Left ventricle myocardium inferior (tissue), 1 donor: Measurements from ENCODE around the gene MYO5B. TPM values are rescaled to one million over a fixed set of nuclear protein-coding genes. Genes with fewer than 3 reads are reported as not detected.

Source experiments
- DNase-seq: peaks from one replicate; pipeline ENCODE4 v3.0.0-alpha.2; 2020
- H3K27ac ChIP-seq: fragments of 200-600 bp; replicated peaks from 2 replicates; pipeline ENCODE4 v1.8.0; 2021
- H3K27me3 ChIP-seq: fragments of 200-600 bp; 2 replicates; pipeline ENCODE4 v1.8.0; 2021; ENCODE audit warnings: low read depth
- H3K36me3 ChIP-seq: fragments of 200-600 bp; 2 replicates; pipeline ENCODE4 v1.8.0; 2021
- H3K4me1 ChIP-seq: fragments of 200-600 bp; 2 replicates; pipeline ENCODE4 v1.8.0; 2021
- H3K4me3 ChIP-seq: fragments of 200-600 bp; 2 replicates; pipeline ENCODE4 v1.8.0; 2021; ENCODE audit warnings: mild to moderate bottlenecking, moderate library complexity
- H3K9me3 ChIP-seq: fragments of 200-600 bp; replicated peaks from 2 replicates; pipeline ENCODE4 v1.8.0; 2021
- intact Hi-C: fragments of 100-400 bp; cut with micrococcal nuclease; formaldehyde crosslinking; loops from one replicate; pipeline ENCODE4 v1.11.0; 2022
- total RNA-seq: library from RNA; stranded (reverse); fragmentation: NEBNext Ultra II Directional; extraction: Animal tissue kit (Norgen Biotek cat#: 25700); gene quantifications from one replicate; pipeline ENCODE4 v1.2.1, GENCODE V29; 2021
- TF ChIP-seq, protein P1 (sequence below): fragments of 200-600 bp; IDR thresholded peaks from 2 replicates; pipeline ENCODE4 v1.8.0; 2021; ENCODE audit warnings: antibody characterized with exemption, mild to moderate bottlenecking, borderline replicate concordance
- donor health status: DM: no; HTN: yes; CAD: no; lungs with severe emphysema.

Gene MYO5B
- total RNA-seq, 1 donor from 2014 or later: 0.44 TPM

DNA sequence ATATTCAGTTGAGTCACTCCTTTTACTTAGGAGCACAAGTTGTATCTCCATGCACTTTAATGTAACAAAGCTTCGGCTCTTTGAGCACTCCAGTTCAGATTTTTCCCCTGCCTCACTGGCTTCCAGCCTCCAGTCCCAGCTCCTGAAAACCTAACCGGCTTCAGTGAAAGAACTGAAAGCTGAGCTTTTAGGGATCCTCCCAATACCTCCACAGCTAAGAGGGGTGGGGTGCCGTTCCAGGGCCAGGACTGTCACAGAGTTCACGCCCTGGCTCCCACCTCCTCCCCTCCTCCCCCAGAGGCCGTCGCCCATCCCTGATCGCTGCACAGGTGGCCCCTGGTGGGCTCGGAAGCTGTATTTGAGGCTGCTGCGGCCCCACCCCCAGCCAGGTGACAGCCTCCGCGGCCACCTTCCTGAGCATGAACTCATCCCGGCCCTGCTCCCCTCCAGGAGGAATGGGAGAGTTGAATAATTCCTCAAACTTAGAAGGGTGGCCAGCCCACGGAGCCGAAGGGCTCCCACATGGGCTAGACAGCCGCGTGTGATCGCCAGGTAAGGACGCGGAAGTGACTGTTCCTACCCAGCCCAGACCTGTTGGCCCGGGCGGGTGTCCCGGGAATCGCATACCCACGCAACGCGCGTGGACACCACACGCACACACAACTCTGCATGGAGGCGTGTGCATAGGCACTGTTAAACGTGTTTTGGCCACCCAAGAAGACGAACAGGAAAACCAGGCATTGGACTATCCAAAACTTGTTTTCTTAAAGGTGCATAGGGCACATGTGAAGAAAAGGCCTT lies 1.8 kb downstream of the MYO5B start:
- intact Hi-C loops: no loop called here
- H3K9me3 ChIP-seq: no peaks in the 10 kb centered on the region
- TF ChIP-seq, protein P1, sequence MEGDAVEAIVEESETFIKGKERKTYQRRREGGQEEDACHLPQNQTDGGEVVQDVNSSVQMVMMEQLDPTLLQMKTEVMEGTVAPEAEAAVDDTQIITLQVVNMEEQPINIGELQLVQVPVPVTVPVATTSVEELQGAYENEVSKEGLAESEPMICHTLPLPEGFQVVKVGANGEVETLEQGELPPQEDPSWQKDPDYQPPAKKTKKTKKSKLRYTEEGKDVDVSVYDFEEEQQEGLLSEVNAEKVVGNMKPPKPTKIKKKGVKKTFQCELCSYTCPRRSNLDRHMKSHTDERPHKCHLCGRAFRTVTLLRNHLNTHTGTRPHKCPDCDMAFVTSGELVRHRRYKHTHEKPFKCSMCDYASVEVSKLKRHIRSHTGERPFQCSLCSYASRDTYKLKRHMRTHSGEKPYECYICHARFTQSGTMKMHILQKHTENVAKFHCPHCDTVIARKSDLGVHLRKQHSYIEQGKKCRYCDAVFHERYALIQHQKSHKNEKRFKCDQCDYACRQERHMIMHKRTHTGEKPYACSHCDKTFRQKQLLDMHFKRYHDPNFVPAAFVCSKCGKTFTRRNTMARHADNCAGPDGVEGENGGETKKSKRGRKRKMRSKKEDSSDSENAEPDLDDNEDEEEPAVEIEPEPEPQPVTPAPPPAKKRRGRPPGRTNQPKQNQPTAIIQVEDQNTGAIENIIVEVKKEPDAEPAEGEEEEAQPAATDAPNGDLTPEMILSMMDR: no peak
- no peak for DNase-seq
- H3K27me3 ChIP-seq: peaks cover 94% of the 10 kb centered on the region
- H3K4me3 ChIP-seq: peak overlapping the region; percentile 71
- H3K4me1 ChIP-seq: peaks cover 21% of the 10 kb centered on the region
- H3K36me3 ChIP-seq: no peaks in the 10 kb centered on the region
- H3K27ac ChIP-seq: no peak overlapping the region

DNA sequence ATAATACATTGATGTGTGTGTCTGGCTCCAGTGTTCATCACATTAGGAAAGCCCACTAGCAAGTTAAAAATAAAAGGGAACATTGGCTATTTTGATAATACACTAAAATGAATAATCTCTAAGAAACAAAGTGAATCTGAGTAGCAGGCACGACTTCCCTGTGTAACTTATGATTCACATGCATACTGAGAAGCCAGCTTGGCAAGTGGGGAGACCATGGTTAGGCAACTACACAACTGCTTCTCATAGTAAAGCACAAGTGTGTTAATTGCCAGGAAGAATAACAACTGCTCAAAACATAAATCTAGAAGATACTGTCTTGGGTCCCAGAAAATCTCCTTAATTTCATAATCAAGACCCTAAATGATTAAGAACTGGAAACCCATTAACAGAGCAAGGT lies 4.0 kb downstream of the MYO5B start:
- H3K27me3 ChIP-seq: peaks cover 94% of the 10 kb centered on the region

DNA sequence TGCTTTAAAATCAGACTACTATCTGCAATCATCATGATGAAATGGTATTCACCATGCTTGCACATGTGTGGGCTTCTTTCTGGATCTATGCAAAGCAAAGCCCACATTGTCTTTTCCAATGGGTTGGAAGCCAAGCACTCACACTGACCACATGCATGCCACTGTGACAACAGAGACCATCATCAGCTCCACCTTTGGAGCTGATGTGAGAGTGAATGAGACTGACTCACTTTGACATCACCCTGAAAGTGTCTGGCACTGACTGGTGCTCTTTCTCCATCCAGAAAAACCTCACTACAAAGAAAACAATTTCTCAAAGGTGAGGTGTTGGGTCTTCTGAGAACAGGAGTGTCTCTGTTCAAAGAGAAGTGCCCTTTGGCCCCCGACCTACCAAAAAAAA lies 4.7 kb downstream of the MYO5B start:
- intact Hi-C loops: no loop called here
- no peak for DNase-seq
- Histone ChIP-seq H3K4me1 (peaks cover 17% of the 10 kb centered on the region), H3K4me3 (no peak overlapping the region), H3K27me3 (peaks cover 92% of the 10 kb centered on the region), H3K9me3 (no peaks in the 10 kb centered on the region), H3K36me3 (no peaks in the 10 kb centered on the region), H3K27ac (no peak overlapping the region)
- TF ChIP-seq, protein P1: no peak

More for the DNA sequence above, 4.0 kb downstream of the MYO5B start:
- intact Hi-C loops: no loop called here
- H3K36me3 ChIP-seq: no peaks in the 10 kb centered on the region
- H3K4me3 ChIP-seq: no peak overlapping the region
- peaks cover 21% of the 10 kb centered on the region for H3K4me1 ChIP-seq
- no peaks in the 10 kb centered on the region for H3K9me3 ChIP-seq
- TF ChIP-seq, protein P1: no peak
- no peak overlapping the region for H3K27ac ChIP-seq
- DNase-seq: no peak

DNA sequence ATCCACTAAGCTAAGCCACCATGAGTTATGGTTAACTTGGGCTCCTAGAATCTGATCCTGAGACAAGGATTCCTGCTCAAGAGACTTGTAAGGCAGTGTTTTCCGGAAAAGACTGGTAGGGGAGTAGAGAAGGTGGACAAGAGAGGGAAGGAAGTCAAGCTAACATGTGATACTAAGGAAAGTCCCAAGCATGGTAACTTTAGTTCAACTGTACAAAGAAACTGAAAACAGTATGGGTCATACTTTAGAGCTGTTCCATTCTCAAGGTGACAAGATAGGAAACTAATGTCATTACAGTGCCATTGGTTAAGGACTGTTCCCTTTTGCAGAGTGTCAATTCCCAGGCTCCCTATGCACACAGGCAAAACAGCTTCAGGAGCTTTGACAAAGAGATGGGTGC lies 5.8 kb downstream of the MYO5B start:
- H3K4me1 ChIP-seq: peaks cover 9% of the 10 kb centered on the region
- H3K4me3 ChIP-seq: no peak overlapping the region
- H3K27me3 ChIP-seq: peaks cover 86% of the 10 kb centered on the region
- no peaks in the 10 kb centered on the region for H3K36me3 ChIP-seq
- TF ChIP-seq, protein P1: no peak
- no peak overlapping the region for H3K27ac ChIP-seq
- DNase-seq: no peak
- intact Hi-C loops: no loop called here
- H3K9me3 ChIP-seq: no peaks in the 10 kb centered on the region

DNA sequence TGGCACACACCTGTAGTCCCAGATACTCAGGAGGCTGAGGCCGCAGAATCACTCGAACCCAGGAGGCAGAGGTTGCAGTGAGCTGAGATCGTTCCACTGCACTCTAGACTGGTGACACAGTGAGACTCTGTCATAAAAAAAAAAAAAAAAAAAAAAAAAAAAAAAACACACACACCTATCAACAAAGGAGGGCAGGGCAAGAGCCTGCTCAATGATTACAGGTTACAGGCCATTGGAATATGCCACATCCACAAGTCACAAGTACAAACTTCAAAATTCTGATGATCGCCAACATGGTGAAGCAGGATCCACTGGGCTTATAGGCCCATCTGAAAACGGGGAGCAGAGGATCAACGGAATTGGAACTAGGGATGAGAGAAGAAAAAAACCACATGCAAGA lies 6.3 kb downstream of the MYO5B start:
- Histone ChIP-seq H3K4me3 (no peak overlapping the region), H3K36me3 (no peaks in the 10 kb centered on the region), H3K9me3 (no peaks in the 10 kb centered on the region), H3K27ac (no peak overlapping the region), H3K4me1 (peaks cover 4% of the 10 kb centered on the region), H3K27me3 (peaks cover 86% of the 10 kb centered on the region)
- intact Hi-C loops: no loop called here
- no peak for DNase-seq
- TF ChIP-seq, protein P1: no peak
